Measurements from ENCODE around the gene CCDC148.

CCDC148 gene

DNA sequence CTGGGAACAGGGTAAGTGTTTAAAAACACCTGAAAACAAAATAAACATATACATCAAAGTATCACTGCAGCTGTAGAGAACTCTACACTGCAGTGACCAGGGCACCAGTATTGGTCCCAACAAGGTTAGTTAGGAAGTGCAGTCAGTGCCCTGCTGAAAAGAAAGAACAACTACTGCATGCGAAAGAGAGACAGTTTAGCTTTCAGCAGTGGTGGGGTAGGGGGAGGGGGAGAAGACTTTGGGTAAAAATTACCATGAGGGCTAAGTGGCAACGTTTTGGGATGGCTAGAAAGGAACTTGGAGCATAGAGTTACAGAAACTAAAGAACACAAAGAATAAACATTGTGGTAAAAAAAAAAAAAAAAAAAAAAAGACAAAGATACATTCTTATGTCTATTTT, 242.8 kb downstream of the CCDC148 start (continued):
- TF ChIP-seq, protein P1, sequence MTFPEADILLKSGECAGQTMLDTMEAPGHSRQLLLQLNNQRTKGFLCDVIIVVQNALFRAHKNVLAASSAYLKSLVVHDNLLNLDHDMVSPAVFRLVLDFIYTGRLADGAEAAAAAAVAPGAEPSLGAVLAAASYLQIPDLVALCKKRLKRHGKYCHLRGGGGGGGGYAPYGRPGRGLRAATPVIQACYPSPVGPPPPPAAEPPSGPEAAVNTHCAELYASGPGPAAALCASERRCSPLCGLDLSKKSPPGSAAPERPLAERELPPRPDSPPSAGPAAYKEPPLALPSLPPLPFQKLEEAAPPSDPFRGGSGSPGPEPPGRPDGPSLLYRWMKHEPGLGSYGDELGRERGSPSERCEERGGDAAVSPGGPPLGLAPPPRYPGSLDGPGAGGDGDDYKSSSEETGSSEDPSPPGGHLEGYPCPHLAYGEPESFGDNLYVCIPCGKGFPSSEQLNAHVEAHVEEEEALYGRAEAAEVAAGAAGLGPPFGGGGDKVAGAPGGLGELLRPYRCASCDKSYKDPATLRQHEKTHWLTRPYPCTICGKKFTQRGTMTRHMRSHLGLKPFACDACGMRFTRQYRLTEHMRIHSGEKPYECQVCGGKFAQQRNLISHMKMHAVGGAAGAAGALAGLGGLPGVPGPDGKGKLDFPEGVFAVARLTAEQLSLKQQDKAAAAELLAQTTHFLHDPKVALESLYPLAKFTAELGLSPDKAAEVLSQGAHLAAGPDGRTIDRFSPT (tag by site-specific recombination; IDR thresholded peaks at IDR 0.05), result no peak
- no peak for TF ChIP-seq WT1 (tag by site-specific recombination; IDR thresholded peaks at IDR 0.05)
- TF ChIP-seq ZNF324 (tag by site-specific recombination; IDR thresholded peaks at IDR 0.05), result no peak
- TF ChIP-seq REPIN1 (tag by site-specific recombination; IDR thresholded peaks at IDR 0.05; ENCODE audit: low read depth), result no peak
- TF ChIP-seq, protein P2, sequence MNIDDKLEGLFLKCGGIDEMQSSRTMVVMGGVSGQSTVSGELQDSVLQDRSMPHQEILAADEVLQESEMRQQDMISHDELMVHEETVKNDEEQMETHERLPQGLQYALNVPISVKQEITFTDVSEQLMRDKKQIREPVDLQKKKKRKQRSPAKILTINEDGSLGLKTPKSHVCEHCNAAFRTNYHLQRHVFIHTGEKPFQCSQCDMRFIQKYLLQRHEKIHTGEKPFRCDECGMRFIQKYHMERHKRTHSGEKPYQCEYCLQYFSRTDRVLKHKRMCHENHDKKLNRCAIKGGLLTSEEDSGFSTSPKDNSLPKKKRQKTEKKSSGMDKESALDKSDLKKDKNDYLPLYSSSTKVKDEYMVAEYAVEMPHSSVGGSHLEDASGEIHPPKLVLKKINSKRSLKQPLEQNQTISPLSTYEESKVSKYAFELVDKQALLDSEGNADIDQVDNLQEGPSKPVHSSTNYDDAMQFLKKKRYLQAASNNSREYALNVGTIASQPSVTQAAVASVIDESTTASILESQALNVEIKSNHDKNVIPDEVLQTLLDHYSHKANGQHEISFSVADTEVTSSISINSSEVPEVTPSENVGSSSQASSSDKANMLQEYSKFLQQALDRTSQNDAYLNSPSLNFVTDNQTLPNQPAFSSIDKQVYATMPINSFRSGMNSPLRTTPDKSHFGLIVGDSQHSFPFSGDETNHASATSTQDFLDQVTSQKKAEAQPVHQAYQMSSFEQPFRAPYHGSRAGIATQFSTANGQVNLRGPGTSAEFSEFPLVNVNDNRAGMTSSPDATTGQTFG (tag by site-specific recombination; IDR thresholded peaks at IDR 0.05; ENCODE audit: borderline replicate concordance), result no peak

DNA sequence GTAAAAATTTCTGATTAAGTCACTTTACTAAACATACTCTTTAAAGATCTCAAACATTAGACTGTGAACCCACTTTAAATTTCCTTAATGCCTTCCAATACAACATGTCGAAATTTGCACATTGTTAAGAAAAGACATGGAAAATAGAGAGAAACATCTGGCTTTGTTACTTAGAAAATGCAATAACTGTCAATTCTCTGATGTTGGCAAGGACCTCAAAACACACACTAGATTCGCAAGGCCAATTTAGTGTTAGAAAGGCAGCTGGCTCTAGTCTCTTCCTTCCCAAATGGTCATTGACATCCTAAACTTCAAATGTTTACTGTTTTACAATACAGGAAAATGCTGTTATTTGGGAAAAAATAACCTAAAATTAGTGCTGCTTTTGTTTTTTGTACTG, 244.3 kb downstream of the CCDC148 start:
- Histone ChIP-seq H3K4me3 (ENCODE audit: low read depth, low read length) (no peak overlapping the region), H3K36me3 (ENCODE audit: control insufficient read depth in 2 of 2, insufficient read depth in 1 of 2, low read length in 2 of 2) (no peaks in the 10 kb centered on the region), H3K4me1 (ENCODE audit: control insufficient read depth, insufficient read depth, low read length) (peaks cover 5% of the 10 kb centered on the region; the same call in 1 of the 2 replicates), H3K9me3 (ENCODE audit: control insufficient read depth, insufficient read depth, low read depth, low read length) (no peaks in the 10 kb centered on the region), H3K27ac (ENCODE audit: extremely low read depth, low read depth, low read length) (no peak overlapping the region)
- TF ChIP-seq KLF7 (tag by site-specific recombination; IDR thresholded peaks at IDR 0.05; ENCODE audit: borderline replicate concordance) (no peak), REPIN1 (tag by site-specific recombination; IDR thresholded peaks at IDR 0.05; ENCODE audit: low read depth) (no peak), HOXA7 (CRISPR knock-in tag; IDR thresholded peaks at IDR 0.05; ENCODE audit: borderline replicate concordance) (no peak), ZFP37 (tag by site-specific recombination; IDR thresholded peaks at IDR 0.05) (no peak), ZNF560 (tag by site-specific recombination; IDR thresholded peaks at IDR 0.05; ENCODE audit: borderline replicate concordance) (no peak), ZNF157 (tag by site-specific recombination; IDR thresholded peaks at IDR 0.05) (no peak), ZNF112 (tag by site-specific recombination; IDR thresholded peaks at IDR 0.05) (no peak), FEZF1 (tag by site-specific recombination; IDR thresholded peaks at IDR 0.05) (no peak), WT1 (tag by site-specific recombination; IDR thresholded peaks at IDR 0.05) (no peak), ZFHX2 (tag by site-specific recombination; conservative IDR thresholded peaks at IDR 0.05) (no peak)
- TF ChIP-seq, protein P3, sequence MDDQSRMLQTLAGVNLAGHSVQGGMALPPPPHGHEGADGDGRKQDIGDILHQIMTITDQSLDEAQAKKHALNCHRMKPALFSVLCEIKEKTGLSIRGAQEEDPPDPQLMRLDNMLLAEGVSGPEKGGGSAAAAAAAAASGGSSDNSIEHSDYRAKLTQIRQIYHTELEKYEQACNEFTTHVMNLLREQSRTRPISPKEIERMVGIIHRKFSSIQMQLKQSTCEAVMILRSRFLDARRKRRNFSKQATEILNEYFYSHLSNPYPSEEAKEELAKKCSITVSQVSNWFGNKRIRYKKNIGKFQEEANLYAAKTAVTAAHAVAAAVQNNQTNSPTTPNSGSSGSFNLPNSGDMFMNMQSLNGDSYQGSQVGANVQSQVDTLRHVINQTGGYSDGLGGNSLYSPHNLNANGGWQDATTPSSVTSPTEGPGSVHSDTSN (CRISPR knock-in tag; IDR thresholded peaks at IDR 0.05), result no peak
- TF ChIP-seq, protein P4, sequence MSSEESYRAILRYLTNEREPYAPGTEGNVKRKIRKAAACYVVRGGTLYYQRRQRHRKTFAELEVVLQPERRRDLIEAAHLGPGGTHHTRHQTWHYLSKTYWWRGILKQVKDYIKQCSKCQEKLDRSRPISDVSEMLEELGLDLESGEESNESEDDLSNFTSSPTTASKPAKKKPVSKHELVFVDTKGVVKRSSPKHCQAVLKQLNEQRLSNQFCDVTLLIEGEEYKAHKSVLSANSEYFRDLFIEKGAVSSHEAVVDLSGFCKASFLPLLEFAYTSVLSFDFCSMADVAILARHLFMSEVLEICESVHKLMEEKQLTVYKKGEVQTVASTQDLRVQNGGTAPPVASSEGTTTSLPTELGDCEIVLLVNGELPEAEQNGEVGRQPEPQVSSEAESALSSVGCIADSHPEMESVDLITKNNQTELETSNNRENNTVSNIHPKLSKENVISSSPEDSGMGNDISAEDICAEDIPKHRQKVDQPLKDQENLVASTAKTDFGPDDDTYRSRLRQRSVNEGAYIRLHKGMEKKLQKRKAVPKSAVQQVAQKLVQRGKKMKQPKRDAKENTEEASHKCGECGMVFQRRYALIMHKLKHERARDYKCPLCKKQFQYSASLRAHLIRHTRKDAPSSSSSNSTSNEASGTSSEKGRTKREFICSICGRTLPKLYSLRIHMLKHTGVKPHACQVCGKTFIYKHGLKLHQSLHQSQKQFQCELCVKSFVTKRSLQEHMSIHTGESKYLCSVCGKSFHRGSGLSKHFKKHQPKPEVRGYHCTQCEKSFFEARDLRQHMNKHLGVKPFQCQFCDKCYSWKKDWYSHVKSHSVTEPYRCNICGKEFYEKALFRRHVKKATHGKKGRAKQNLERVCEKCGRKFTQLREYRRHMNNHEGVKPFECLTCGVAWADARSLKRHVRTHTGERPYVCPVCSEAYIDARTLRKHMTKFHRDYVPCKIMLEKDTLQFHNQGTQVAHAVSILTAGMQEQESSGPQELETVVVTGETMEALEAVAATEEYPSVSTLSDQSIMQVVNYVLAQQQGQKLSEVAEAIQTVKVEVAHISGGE (tag by site-specific recombination; conservative IDR thresholded peaks at IDR 0.05; ENCODE audit: low read depth), result no peak
- TF ChIP-seq, protein P5, sequence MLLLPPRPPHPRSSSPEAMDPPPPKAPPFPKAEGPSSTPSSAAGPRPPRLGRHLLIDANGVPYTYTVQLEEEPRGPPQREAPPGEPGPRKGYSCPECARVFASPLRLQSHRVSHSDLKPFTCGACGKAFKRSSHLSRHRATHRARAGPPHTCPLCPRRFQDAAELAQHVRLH (tag by site-specific recombination; IDR thresholded peaks at IDR 0.05), result no peak
- CTCF ChIA-PET, result no interaction called here
- POLR2A ChIA-PET, result no interaction called here
